Osteocyte (in vitro differentiated cells): Measurements from ENCODE around the gene GPSM1. TPM values are rescaled to one million over a fixed set of nuclear protein-coding genes. Genes with fewer than 3 reads are reported as not detected.

Experiments used
- DNase-seq: peaks from one replicate; pipeline ENCODE4 v3.0.0; 2021; ENCODE audit warnings: mixed read lengths; ENCODE audit not compliant: unreplicated experiment; ENCODE audit errors: extremely low spot score
- H3K27ac Mint-ChIP-seq: one replicate; pipeline ENCODE4 v1.8.0; 2021; ENCODE audit warnings: mild to moderate bottlenecking, mixed read lengths; ENCODE audit not compliant: unreplicated experiment
- H3K27me3 Mint-ChIP-seq: one replicate; pipeline ENCODE4 v1.8.0; 2021; ENCODE audit warnings: mixed read lengths; ENCODE audit not compliant: unreplicated experiment
- H3K36me3 Mint-ChIP-seq: one replicate; pipeline ENCODE4 v1.8.0; 2021; ENCODE audit warnings: mixed read lengths; ENCODE audit not compliant: unreplicated experiment
- H3K4me1 Mint-ChIP-seq: one replicate; pipeline ENCODE4 v1.8.0; 2021; ENCODE audit warnings: mixed read lengths; ENCODE audit not compliant: unreplicated experiment
- H3K4me3 Mint-ChIP-seq: one replicate; pipeline ENCODE4 v1.8.0; 2021; ENCODE audit warnings: mild to moderate bottlenecking, moderate library complexity, mixed read lengths; ENCODE audit not compliant: unreplicated experiment
- H3K9me3 Mint-ChIP-seq: one replicate; pipeline ENCODE4 v1.8.0; 2021; ENCODE audit warnings: mixed read lengths; ENCODE audit not compliant: unreplicated experiment
- total RNA-seq: library from RNA; stranded (reverse); gene quantifications from 2 replicates; pipeline ENCODE4 v1.2.1, GENCODE V29; 2021
- TF ChIP-seq, protein P1 (sequence below): fragments of 200-600 bp; sonication (generic); IDR thresholded peaks from 2 replicates; pipeline ENCODE4 v1.5.0; 2021; ENCODE audit warnings: antibody characterized with exemption, mild to moderate bottlenecking, moderate library complexity

Gene GPSM1
- total RNA-seq, 1 donor from 2014 or later, result 37.1 TPM

DNA sequence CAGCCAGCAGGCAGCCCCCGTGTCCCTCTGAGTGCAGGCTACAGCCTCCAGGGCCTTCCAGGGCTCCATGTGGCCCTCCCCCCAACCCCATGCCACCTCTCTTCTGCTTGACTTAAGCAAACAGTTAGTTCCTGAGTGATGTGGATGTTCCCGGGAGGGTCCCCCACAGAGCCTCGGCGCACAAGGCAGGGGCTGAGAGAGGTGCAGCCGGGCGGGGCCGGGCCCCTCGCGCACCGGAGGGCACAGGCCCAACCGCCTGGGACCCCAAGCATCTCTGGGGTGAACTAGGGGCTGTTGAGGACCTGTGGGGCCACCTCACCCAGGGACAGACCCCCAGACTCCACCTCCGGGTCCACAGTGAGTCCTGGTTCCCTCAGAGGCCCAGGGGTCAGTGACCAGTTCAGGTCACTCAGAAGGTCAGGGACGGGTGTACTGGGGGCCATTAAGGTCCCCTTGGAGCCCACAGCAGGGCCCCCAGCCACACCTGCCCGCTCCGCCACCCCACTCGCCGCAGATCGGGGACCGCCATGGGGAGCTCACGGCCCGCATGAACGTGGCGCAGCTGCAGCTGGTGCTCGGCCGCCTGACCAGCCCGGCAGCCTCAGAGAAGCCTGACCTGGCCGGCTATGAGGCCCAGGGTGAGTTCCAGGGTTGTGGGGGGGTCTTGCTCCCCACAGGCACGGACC lies 13.2 kb downstream of the GPSM1 start:
- Mint-ChIP-seq H3K9me3 (no peaks in the 10 kb centered on the region), H3K36me3 (no peaks in the 10 kb centered on the region), H3K4me3 (no peak overlapping the region)

DNA sequence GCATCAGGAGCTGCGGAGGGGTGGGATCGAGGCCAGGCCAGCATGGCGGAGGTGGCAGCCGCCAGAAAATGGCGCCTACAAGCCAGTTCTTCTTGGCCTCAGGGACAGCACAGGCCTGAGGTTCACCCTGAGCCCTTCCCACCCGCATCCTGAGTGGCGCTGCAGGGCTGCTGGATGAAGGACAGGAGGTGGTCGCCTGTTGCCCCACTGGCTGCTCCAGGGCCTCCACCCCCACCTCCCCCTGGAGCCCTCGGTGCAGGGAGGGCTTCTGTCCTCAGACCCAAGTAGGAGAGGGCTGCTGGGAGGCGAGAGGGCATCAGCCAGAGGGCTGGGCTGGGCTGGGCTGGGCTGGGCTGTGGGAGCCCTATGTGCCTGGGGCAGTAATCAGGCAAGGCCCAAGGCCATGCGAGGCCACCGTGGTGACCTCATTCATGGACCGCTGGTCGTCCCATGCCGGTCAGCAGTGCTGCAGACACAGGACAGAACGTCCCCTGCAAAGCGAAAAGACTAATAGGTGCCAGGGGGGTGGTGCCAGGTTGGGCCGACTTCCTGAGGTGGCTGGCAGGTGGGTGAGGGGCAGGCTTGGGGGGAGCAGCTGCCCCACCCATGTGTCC lies 13.8 kb downstream of the GPSM1 start:
- no peak overlapping the region for H3K27ac Mint-ChIP-seq

More for the DNA sequence above, 13.2 kb downstream of the GPSM1 start:
- no peak for DNase-seq
- no peak overlapping the region for H3K27ac Mint-ChIP-seq
- TF ChIP-seq, protein P1, sequence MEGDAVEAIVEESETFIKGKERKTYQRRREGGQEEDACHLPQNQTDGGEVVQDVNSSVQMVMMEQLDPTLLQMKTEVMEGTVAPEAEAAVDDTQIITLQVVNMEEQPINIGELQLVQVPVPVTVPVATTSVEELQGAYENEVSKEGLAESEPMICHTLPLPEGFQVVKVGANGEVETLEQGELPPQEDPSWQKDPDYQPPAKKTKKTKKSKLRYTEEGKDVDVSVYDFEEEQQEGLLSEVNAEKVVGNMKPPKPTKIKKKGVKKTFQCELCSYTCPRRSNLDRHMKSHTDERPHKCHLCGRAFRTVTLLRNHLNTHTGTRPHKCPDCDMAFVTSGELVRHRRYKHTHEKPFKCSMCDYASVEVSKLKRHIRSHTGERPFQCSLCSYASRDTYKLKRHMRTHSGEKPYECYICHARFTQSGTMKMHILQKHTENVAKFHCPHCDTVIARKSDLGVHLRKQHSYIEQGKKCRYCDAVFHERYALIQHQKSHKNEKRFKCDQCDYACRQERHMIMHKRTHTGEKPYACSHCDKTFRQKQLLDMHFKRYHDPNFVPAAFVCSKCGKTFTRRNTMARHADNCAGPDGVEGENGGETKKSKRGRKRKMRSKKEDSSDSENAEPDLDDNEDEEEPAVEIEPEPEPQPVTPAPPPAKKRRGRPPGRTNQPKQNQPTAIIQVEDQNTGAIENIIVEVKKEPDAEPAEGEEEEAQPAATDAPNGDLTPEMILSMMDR, result no peak
- peaks cover 23% of the 10 kb centered on the region for H3K4me1 Mint-ChIP-seq
- H3K27me3 Mint-ChIP-seq, result no peaks in the 10 kb centered on the region

DNA sequence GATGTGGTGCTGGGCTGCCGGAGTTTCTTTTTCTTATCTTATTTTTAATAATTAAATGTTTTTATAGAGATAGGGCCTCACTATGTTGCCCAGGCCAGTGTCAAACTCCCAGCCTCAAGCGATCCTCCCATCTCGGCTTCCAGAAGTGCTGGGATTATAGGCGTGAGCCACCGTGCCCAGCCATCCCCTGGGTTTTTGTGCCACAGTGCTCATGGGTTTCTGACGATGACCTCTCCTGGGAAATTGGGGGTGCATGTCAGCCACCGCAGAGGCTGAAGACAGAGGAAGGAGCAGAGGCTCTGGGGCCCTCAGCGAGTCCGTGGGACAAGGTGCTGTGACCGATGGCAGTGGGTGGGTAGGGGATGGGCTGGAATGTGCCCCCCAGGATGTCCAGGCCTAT lies 14.4 kb downstream of the GPSM1 start:
- Mint-ChIP-seq H3K27ac (no peak overlapping the region), H3K27me3 (no peaks in the 10 kb centered on the region), H3K4me3 (no peak overlapping the region), H3K36me3 (no peaks in the 10 kb centered on the region), H3K9me3 (no peaks in the 10 kb centered on the region), H3K4me1 (peaks cover 30% of the 10 kb centered on the region)
- no peak for DNase-seq
- TF ChIP-seq, protein P1, result no peak

More for the DNA sequence above, 13.8 kb downstream of the GPSM1 start:
- Mint-ChIP-seq H3K4me1 (peaks cover 28% of the 10 kb centered on the region), H3K36me3 (no peaks in the 10 kb centered on the region), H3K9me3 (no peaks in the 10 kb centered on the region), H3K27me3 (no peaks in the 10 kb centered on the region), H3K4me3 (no peak overlapping the region)
- TF ChIP-seq, protein P1, result no peak
- no peak for DNase-seq

DNA sequence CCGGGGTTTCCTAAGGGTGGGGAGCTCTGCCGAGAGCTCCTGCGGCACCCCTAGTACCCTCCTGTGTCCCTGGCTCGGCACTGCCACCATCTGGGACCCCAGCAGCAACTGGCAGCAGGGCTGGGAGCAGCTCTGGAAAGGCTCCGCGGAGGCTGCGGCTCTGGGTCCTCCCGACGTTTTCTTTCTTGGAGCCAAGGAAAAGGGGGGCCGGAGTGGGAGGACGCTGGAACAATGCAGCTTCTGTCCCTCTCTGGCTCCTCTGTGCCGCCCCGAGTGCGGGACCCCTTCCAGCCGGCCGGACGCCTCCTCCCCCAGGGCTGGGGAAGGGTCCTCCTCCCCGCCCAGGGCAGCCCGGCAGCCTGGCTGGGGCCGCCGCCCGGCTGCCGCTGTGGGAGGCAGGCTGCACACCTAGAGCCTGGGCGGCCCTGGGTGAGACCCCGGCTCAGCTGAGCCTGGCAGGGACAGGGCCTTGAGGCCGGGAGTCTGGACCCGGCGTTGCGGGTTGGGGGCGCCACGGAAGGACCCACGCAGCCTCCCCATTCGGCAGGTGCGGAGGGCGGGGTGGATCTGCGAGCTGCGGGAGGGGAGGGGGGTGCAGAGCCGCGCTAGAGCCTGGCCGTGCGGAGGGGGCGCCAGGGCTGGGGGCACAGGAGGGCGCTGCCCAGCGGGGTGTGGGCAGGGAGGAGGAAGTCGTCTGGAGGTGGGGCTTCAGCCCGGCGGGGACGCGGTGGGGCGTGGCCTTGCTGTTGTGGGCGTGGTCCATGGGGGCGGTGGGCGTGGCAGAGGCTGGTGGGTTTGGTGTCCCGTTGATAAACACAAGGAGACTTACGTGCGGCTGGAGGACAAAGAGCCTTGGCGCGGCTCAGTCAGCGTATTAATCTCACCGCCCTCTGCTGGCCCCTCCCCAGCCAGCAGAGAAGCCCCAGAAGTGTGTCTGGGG lies 15.1 kb downstream of the GPSM1 start:
- Mint-ChIP-seq H3K36me3 (no peaks in the 10 kb centered on the region), H3K27ac (no peak overlapping the region), H3K9me3 (no peaks in the 10 kb centered on the region), H3K27me3 (no peaks in the 10 kb centered on the region), H3K4me1 (peaks cover 30% of the 10 kb centered on the region), H3K4me3 (peak overlapping the region; percentile 14)
- DNase-seq, result no peak
- TF ChIP-seq, protein P1, result no peak
